GM21360 (cell line): ENCODE data around the gene SLMAP.
"Not testable (repeated sequence)": the region's sequence is repeated elsewhere in the genome, so short reads cannot be mapped to it uniquely, and the experiment has no call there.

Experiments
- ATAC-seq: cut with Tn5 transposase; IDR thresholded peaks from one replicate; pipeline ENCODE4 v1.9.1; 2021; ENCODE audit warnings: mild to moderate bottlenecking, moderate library complexity; ENCODE audit not compliant: unreplicated experiment

The SLMAP gene

DNA sequence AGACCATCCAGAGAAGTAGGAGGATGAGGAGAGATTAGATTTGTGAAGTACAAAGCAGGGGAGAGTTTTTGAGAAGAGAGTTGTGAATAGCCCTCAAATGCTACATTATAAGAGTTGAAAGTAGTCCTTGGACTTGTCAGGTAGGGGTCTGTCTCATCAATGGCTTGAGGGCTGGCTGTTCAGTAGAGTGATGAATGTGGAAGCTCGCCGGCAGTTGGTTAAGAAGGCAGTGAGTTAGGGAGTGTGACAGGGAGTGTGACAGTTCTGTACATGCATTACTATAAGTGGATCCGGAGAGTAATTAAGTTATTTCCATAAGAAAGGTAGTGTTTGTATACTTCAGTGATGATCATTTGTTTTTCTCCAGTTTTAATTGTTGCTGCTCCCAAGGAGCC is 32.5 kb downstream of the SLMAP start:
- no peak for ATAC-seq

DNA sequence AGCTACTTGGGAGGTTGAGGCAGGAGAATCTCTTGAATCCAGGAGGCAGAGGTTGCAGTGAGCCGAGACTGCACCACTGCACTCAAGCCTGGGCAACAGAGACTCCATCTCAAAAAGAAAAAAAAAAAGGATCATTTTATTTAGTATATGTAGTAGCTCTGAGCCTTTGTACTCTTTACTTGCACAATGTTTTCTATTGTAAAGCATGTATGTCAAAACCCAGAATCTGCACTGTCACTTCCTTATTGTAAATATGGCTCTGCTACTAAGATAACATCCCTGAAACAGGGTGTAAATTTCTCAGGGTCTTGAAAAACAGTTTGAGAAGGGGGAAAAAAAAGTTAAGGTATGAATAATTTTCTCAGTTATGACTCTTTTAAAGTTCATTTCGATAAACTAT is 35.1 kb downstream of the SLMAP start:
- ATAC-seq, result no peak

DNA sequence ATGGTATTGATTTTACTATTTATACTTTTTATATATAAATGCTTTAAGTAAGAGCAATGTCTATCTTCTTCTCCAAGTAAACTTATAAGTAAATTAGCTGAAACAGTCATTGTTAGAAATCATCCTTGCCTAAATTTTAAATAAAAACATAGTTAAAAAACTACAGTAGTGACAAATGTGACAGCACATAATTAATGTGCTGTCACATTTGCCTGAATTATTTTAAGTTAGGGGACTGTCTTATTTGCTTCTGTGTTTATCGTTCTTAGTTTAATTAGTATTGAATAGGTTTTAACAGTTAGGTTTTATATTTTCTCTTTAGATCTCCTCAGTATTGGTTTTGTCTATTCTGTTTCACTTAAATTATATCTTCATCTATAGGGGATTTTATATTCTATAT is 36.1 kb downstream of the SLMAP start:
- ATAC-seq, result no peak

- no peak for ATAC-seq
Measured at GRCh38 chr3:57793737-57794187, 37.7 kb downstream of the SLMAP start.

DNA sequence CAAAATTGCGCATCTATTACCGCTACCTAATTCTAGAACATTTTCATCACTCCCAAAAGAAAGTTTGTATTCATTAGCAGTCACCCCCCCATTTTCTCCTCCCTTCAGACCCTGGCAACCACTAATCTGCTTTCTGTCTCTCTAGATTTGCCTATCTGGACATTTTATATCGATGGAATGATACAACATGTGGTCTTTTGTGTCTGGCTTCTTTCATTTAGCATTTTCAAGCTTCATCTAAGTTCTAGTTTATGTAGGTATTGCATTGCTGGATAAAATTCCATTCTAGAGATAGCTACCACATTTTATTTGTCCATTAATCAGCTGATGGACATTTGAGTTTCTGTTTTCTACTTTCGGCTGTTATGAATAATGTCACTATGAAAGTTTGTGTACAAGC is 38.4 kb downstream of the SLMAP start:
- ATAC-seq, result no peak

- ATAC-seq, result no peak
Measured at GRCh38 chr3:57794951-57795350, 38.8 kb downstream of the SLMAP start.

DNA sequence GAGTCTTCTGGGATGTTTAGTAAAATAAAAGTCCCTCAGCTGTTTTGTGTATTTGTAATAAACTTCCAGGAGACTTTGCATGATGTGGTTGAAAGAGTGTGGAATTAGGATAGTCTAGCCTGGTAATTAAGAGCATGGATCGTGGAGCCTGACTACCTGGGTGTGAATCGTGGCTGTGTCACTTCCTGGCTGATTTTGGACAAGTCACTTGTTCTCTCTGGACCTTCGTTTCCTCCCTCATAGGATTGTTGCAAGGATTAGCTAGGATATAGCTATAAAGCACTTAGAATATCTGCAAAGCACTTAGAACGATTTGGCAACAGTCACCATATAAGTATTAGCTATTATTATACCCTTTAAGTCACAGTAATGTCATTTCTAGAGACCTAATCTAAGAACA is 40.2 kb downstream of the SLMAP start:
- ATAC-seq, result no peak

DNA sequence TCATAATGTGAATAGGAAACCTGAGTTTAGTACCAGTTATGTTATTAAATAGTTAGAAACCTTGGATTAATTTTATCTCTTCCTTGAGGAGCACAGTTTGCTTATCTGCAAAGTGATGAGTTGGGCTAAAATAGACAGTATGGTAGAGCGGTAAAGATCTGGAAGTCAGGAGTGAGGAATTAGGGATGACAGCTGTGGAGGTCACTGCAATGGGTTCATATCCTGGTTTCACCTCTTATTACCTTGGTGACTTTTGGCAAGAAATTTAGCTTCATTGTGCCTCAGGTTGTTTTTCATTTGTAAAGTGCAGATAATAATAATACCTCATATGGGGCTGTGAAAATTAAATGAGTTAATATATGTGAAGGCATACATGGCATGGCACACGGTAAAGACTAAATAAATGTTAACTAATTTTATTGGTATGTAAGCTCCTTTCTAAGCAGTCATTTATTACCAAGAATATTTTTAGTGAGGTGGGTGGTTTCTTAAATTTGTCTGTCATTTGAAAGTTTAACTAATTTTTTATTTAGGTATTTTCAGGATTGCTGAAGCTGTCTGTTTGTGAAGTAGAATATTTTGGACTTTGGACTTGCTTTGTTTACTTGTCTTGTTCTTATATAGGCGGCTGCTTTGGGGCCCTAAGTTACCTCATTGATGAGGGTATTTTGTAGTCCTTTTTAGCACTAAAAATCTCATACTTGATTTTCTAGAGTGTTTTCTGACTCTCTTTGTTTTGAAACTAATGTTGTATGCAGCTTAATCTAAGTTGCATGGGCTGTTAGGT is 41.8 kb downstream of the SLMAP start:
- no peak for ATAC-seq

GRCh38 chr3:57803647-57804081 is 47.6 kb downstream of the SLMAP start:
- no peak for ATAC-seq

DNA sequence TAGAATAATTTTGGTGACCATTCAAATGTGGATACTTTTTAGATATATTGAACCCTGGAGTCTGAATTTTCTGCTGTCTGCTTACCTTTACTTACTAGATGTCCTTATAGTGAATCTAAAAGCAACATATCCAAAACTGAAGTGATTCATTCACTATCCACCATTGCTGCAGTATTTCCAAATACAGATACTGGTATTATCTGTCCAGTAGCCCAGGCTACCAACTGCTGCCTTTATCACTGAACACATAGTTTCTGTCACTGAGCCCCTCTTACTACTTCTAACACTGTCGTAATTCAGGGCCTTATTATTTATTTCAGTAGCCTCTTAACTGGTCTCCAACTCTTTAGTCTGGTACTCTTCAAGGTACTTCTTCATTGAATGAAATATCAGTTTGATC is 49.2 kb downstream of the SLMAP start:
- ATAC-seq, result no peak

DNA sequence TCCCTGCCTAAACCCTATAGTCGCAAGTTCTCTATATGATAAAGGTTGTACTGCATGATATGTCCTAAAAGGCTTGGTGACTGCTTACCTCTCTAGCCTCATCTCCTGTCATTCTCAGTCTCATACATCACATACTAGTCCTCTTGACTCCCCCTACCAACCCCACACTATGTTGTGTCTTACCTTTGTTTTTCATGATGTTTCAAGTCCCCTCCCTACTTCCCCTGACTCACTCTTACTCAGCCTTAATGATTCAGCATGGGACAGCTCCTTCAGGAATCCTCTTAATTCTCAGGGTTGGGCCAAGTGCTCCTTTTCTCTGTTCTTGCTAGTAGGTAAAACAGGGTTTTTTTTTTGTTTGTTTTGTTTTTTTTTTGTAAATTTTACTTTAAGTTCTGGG is 49.6 kb downstream of the SLMAP start:
- no peak for ATAC-seq

GRCh38 chr3:57806195-57806594 is 50.1 kb downstream of the SLMAP start:
- ATAC-seq, result not testable (repeated sequence)

- no peak for ATAC-seq
Measured at GRCh38 chr3:57808961-57809608, 53.0 kb downstream of the SLMAP start.

DNA sequence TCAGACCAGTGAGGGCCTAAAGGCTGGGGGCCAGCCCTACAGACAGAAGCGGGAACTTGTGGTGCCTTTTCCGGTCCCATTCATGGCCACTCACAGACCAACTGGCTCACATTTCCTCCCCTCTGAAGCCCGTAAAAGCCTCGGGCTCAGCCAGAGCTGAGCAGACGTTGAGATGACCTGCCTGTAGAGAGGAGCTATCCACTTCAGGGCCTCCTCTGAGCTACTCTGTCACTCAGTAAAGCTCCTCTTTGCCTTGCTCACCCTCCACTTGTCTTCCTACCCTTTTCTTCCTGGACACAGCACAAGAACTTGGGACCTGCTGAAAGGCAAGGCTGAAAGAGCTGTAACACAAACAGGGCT is 53.5 kb downstream of the SLMAP start:
- ATAC-seq, result no peak

DNA sequence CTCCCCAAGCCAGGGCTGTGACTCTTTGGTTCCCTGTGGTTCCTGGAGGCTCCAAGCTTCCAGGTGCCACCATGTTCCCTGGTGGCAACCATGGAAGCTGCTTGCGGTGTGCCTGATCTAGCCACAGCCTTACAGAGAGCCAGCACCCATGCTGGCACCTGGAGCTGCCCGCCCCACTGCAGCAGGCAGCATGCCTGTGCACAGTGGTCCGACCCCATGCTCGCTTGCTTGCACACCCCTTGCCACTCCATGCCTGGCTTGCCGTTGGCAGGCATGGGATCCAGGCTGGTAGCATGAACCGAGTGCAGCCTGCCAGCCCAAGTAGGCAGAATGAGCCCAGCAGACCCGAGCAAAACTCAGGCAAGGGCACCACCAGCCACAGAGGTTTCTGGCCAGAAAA is 53.9 kb downstream of the SLMAP start:
- ATAC-seq, result no peak

DNA sequence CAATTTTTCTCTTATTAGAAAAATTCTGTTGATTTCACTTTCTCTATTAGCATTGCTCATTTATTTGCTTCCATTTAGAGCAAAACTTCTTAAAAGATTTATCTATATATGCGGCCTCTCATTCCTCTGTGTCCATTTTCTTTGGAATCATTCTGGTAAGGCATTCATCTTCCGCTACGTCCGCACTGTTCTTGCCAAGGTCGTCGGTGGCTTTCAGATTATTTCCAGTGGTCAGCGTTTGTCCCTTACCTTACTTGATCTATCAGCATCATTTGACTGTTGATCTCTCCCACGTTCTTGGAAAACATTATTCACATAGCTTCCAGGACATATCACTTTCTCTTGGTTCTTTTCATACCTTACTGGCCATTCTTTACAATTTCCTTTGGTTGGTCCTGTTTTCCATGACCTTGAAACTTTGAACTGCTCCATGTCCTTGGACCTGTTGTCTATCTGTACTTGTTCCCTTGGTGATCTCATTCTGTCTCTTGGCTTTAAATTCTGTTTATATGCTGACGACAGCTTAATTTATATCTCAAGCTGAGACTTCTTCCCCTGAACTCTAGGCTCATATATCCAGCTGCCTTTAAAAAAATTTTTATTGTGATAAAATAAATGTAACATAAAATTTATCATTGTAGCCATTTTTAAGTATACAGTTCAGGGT is 54.5 kb downstream of the SLMAP start:
- ATAC-seq, result no peak

DNA sequence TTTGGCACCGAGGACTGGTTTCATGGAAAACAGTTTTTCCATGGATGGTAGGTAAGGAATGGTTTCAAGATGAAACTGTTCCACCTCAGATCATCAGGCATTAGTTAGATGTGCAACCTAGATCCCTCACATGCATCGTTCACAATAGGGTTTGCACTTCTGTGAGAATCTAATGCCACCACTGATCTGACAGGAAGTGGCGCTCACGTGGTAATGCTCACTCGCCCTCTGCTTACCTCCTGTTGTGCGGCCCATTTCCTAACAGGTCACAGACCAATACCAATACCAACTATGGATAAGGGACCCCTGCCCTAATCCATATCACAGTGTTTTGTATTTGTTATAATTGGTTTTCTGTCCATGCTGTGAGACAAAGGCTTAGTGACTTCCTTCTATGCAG is 58.9 kb downstream of the SLMAP start:
- no peak for ATAC-seq

GRCh38 chr3:57816471-57817095 is 60.5 kb downstream of the SLMAP start:
- ATAC-seq, result no peak

GRCh38 chr3:57818772-57819171 is 62.7 kb downstream of the SLMAP start:
- ATAC-seq, result no peak

DNA sequence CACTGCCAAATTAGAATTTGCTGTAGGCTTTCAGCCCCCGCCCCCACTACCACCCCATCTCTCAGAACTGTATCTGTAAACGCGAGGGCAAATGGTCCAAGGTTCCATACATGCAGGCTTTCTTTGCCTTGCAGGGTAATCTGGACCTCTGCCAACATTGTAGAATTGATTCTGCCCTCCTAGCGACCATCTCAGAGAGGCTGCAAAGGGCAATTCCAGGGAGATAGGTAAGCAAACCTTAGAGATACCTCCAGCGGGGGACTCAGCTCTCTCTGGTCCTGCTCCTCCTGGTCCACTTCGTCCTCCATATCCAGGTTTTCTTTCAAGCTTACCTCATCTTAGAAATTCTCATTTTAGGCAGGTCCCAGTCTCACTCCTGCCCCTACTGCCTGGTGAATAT is 64.4 kb downstream of the SLMAP start:
- ATAC-seq, result no peak

GRCh38 chr3:57821765-57822164 is 65.7 kb downstream of the SLMAP start:
- no peak for ATAC-seq

GRCh38 chr3:57822686-57823085 is 66.6 kb downstream of the SLMAP start:
- ATAC-seq, result no peak
